Occipital lobe (tissue), 3 donors: ENCODE measurements around the gene DOCK2. TPM values are rescaled to one million over a fixed set of nuclear protein-coding genes. Genes with fewer than 3 reads are reported as not detected.

Experiments used
- DNase-seq: peaks from one replicate; lab custom pipeline; 2025; lab: John Stamatoyannopoulos, UW
- small RNA-seq: library from RNA; depleted of rRNA; stranded (forward); fragments of <200 nt; gene quantifications from one replicate; pipeline ENCODE3, GENCODE V24; 2014
- total RNA-seq: library from RNA; depleted of rRNA; stranded (reverse); fragments of >200 nt; gene quantifications from one replicate; pipeline ENCODE4 v1.2.3, GENCODE V29; 2014

DOCK2 gene
- total RNA-seq, 1 donor from 2014 or later: 6.4 TPM

DNA sequence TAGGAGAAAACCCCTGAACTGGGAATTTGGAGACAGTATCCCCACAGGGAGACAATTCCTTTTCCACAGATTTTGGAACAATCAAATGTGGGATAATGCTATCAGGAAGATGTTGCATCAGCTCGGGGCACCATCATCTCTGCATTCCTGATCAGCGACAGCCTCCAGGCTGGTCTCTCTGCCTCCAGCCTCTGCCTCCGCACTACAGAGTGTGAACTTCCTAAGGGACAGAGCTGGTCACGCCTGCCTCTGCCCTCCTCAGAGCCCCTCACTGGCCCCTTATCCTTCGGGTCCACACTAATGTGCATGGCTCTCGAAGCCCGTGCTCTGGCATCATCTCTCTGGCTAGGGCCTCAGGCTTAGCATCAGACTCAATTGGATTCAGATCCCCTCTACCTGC is 477.2 kb downstream of the DOCK2 start:
- DNase-seq: no peak

DNA sequence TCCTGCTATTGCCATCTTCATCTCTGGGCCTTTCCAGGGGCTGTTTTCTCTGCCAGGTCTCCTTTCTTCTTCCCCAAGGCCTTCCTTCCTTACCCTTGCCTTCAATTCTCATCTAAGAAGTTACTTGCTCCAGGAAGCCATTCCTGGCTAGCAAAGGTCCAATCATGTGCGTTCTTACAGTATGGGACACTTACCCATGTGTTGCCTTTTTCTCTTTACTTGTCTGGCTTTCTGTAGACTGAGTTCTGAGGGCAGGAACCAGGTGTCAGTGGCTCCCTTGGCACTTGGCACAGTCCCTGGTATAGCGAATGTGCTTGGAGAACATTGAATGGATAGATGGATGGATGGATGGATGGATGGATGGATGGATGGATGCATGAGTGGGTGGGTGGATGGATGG is 478.9 kb downstream of the DOCK2 start:
- DNase-seq: no peak

DNA sequence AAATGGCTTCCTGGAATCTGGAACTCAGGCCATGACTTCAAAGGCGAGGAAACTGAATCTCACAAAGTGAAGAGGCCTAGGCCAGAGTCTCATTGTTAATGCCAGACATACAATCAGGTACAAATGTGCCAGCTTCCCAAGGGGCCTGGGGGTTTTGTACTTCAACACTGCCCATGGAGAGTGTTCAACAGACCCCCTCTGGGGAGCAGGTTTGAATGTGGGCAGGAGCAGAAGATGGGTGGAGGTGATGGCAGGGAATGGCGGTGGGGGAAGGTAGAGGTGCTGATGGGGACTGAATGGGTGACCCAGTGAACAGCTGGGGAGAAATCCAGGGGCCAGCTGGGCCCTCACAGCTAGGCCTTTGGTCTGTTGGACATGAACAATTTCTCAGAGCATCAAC is 480.7 kb downstream of the DOCK2 start:
- no peak for DNase-seq

DNA sequence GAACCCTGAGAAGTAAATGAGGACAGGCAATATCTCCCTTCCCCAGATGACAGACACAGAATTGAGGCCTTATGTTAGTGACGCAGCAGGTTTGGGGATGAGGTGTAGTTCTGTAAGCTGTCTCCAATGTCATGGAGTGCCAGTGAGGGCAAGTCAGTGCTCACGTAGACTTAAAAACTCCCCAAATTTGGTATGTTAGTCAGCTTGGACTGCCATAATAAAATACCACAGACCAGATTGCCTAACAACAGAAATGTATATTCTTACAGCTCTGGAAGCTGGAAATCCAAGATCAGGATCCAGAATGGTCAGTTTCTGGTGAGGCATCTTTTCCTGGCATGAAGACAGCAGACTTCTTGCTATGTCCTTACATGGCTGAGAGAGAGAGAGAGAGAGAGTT is 483.5 kb downstream of the DOCK2 start:
- DNase-seq: no peak

GRCh38 chr5:170121321-170121720 is 484.2 kb downstream of the DOCK2 start:
- no peak for DNase-seq

- DNase-seq: no peak
These were observed 489.0 kb downstream of the DOCK2 start for GRCh38 chr5:170126061-170126460.

- DNase-seq: no peak
These were observed 489.6 kb downstream of the DOCK2 start for GRCh38 chr5:170126626-170127025.

DNA sequence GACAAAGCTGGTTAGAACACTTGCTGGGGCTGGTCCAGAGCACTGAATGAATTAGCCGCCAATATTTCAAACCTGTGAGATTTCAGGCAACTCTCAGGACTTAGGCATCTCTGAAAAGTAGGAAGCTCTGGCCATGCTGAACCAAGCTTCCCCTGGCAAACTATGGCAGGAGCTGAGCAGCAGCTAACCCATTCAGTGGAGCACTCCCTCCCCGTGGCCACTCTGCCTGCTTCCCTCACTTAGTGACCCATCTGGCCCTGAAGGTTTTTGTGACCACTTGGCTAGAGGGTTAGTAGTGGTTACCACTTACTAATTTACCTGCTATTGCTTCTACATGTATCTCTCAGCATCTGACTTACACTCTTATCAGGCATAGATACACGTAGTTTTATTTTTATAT is 494.2 kb downstream of the DOCK2 start:
- no peak for DNase-seq

DNA sequence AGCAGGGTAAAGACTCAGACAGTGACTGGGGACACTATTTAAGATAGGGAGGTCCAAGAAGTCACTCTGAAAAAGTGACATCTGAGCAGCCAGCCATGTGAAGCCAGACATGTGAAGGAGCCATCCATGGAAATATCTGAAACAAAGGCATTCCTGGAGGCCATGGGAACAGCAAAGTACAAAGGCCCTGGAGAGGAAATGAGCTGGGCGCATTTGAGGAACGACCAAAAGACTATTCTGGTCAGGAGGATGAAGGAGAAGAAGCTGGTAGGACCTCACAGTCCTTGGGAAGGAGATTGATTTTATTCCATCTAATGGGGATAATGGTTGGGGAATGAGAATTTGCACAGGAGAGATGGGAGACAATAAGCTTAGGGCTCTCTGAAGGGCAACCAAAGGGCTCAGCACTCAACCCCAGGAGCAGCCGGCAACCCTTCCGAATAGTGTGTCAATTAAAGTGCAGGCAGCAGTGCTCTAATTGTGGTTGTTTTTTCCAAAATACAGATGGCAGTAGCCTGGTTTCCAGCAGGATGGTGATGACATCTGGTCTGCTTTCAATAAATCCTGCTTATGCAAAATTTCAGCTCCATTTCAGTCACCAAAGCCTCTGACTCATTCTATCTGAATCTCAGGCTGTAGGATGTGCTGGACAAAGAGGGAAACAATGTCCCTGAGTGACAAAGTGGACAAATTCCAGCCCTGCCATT is 495.3 kb downstream of the DOCK2 start:
- DNase-seq: no peak

Small RNA genes lying within 50 kb of the gene (small RNA-seq; reads per million reads assigned to genes)
- not detected for gene MIR378E

Other genes starting within 250 kb of the DOCK2 start
- gene SPDL1, start 53.5 kb upstream of the DOCK2 start, total RNA-seq: 18.6 TPM